HG02588 (cell line): ENCODE data around the gene TRAPPC6A.

Experiments
- ATAC-seq: cut with Tn5 transposase; IDR thresholded peaks from one replicate; pipeline ENCODE4 v1.9.1; 2021; ENCODE audit warnings: mild to moderate bottlenecking, moderate library complexity; ENCODE audit not compliant: unreplicated experiment

Gene TRAPPC6A

DNA sequence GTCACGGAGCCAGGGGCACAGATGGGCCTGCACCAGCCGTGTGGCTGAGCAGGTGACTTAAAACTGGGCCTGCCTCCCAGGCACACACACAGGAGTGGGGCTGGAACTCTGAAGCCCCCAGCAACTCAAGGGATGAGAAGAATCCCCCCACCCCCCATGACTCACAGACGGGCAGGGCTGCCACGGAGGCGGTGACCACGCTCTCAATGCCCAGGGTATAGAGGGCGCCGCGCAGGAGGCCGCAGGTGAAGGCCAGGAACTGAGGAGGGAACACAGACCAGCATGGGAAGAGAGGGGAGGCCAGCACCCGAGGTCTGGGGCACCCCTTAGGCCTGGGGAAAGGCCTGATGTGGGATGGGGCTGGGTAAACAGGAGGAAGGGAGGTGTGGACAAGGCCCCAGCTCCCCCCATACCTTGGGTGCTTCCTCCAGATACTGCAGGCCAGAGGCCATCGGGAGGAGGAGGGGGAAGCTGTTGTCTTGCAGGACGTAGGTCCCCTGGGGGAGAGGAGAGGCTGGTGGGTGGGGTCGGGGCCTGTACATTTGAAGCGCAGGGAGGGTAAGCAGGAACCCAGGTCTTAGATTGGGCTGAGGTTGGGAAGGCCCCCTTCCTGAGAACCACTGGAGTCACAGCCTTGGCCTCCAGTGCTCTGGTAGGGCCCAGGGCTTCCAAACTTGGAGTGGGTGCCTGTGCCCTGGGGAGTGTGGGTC lies 14.1 kb downstream of the TRAPPC6A start:
- ATAC-seq, result no peak

DNA sequence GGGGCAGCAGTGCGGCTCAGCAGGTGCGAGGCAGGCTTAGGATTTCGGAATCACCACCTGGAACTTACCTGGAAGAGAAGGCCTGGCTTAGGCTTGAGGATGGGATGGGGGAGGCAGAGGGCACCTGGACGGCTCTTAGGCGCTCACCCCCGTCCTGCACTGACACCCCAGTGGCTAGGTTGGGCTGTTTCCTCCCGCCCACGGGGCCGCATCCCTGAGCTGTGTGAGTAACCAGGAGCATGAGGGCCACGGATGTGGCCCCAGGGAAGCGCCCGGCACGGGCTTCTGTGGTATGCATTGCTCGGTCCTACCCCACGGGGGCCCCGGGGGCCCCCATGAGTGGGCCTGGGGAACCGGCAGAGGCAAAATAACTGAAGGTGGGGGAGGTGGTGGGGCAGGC lies 14.9 kb downstream of the TRAPPC6A start:
- ATAC-seq, result no peak

DNA sequence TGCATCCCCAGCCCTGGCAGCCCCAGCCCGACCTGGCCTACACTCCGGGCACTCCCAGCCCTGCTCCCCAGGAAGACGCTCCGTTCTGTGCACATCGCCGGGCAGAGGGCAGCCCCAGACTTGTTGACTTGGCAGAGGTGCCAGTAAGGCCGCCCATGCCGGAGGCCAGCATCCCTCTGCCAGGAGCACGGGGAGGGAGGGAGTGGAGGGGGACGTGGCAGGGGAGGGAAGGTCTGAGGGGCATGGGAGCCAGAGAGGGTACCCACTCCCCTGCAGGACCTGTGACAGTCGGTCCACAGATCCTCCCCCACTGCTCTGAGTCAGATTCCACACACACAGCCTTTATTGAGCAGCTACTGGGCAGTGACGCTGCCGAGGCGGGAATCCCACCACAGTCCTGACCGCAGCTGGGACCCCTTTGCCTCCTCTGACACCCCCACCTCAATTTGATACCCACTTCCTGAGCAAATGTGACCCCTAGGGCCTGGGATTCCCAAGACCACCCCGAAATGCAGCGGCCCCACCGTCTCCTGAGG lies 15.4 kb downstream of the TRAPPC6A start:
- ATAC-seq, result no peak

DNA sequence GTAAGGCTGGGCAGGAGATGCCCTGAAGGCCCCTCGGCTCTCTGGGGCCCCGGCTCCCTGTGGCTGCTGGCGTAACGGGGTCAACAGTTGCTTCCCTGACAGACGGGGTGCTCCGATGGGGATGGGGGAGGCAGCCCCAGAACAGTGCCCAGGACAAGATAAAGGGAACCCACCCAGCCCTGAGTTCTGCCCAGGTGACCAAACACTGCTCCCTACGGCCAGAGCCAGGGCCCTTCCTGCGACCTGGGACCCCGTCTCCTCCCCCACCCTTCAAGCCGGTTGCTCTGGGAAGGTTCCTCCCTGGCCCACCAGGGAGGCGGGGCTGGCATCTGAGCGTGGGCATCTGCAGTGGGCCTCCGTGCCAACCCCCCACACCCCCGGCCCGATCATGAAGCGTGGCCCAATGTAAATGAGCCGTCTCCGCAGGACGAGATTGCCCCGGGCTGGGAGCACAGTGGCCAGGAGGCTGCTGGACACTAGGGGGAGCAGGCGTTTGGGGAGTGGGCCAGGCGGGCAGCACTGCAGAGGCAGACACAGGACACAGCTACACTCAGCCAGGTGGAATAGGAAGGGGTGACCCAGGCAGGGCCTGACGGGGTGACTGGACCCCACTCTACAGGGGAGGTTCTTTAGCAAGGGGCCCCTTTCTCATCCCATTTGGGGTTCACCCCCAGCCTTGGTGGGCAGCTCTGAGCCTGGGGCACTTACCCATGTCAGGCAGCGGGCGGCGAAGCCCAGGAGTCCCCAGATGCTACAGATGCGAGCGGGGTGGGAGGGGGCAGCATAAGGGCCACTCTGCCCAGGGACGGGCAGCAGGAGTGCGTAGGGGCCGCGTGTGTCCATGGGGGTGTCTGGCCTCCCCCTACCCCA lies 16.1 kb downstream of the TRAPPC6A start:
- ATAC-seq, result no peak

DNA sequence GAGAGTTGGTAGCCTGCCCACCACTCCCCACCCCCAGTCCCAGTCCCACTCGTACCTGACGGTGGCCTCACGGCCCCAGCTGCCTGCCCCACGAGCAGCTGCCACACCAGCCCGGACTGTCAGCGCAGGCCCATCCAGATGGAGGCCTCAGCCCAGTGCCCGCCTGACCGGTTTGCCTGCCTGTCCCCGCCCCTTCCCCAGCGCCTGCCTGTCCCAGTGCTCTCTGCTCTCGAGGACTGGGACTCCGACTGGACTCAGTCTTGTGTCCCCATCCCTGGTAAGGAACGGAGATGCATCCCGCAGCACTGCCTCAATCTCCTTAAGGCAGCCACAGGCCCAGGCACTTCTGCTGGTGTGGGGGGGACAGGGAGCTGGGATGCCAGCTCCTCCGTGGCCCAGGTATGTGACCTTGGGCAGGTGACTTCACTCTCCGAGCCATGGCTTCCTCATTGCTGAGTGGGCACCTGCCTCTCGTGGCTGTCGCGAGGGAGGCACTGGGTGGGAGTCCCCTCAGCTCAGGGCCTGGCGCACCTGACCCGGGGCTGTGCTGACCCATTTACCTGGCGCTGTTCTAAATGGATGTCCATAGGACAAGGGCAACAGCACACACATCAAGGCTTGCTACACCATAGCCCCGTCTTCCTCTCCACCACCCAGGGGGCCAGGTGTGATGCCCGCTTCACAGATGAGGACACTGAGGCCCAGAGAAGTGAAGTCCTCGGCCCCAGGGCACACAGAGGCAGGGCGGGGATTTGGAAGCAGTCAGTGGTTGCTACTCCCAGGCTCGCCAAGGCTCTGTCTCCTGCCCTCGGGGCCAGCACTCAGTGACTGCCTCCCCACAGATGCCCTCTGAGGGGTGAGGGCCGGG lies 16.9 kb downstream of the TRAPPC6A start, which contains the start of gene NKPD1:
TSS of gene NKPD1 (minus strand) at position 113 of the 868 bp plus-strand sequence. CDS start 832 bp downstream, outside the sequence.
- ATAC-seq, result no peak

DNA sequence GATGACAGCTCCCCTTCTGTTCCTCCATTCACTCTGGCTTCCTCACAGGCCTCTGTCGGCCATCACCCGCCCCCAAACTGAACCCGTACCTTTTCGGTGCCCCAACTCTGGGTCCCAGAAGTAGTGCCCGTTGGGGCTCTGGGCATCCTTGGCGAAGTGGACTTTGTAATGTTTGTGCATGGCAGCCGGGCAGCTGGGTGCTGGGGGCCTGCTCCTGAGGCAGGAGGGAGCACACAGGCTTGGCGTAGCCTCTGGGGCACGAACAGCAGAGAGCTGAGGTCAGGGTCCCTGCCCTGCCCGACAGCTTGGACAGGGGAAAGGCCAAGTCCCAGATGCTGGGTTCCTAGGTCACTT lies 18.1 kb downstream of the TRAPPC6A start:
- no peak for ATAC-seq

DNA sequence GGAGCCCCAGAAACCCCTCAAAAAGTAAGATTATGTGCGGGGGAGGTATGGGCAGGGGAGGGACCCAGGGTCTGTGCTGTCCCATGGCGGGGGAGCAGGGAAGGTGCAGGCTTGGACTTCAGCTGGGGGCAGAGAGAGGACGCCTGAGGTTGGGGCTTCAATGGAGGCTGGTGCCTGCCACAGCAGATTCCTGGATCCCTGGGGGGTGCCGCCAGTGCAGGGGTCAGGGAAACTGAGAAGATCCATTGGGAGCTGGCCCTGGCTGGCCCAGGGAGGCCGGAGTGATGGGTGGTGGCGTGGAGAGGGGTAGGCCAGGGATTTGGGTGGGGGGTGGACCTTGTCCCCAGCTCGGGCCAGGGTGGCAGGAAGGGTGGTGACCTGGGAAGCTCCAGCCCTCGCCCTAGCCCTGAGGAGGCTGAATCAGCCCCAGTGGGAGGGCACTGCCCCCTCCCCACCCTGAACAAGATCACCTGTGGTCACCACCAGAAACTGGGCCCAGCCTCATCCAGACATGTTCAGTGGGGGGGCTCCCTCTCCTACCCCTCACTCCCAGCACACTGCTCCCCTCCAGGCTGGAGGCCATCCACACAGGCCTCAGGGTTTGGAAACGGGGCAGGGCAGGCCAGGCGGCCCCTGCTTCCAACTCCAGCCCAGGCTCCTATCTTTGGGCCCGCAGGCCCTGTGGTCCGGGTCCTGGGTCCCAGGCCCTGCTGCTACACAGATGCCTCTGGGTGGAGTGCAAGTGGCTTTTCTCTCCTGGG lies 18.6 kb downstream of the TRAPPC6A start:
- ATAC-seq, result no peak

DNA sequence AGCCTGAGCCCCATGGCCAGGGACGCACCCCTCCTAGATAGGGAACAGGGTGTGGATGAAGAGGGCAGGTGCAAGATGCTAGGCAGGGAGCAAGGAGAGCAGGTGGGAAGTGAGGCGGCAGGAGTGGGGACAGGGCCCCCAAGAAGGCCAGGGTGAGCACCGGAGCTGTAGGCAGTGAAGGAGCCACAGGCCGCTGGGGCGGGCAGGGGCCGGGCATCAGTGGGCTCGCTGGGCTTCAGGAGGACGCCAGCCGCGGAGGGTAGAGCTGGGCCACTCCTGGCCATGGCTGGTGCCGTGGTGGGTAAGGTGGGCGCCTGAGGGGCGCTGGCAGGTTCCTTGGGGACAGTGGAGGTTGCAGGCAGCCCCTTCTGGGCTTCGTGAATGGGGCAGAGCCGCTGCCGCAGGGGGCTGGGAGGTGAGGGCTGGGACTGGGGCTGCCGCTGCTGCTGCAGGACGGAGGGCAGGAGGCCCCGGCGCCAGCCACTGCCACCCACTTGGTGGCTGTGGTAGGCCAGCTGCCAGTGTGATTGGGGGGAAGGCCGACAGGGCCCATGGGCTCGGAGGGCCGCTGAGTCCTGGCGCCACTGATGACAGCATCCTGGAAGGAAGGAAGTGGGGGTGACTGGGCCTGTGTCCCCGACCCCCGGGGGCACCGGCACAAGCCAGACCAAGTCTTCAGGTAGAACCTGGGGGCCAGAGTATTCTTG lies 19.4 kb downstream of the TRAPPC6A start:
- no peak for ATAC-seq

DNA sequence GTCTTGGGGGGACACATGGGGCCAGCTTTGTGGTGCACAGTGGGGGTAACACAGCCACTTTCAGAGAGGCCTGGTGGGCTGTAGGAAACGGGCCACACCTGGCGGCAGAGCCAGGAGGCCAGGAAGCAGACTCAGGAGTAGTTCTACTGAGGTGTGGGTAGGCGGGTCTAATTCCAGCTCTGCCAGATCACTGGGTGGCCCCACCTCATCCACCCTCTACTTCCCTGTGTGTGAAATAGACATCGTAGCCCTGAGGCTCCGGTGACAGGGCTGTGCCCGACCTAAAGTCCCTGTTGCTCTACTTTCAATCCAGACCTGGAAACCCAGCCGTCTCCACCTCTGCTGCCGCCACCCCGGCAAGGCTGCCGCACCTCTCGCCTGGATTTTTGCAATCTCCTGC lies 21.3 kb downstream of the TRAPPC6A start:
- no peak for ATAC-seq

DNA sequence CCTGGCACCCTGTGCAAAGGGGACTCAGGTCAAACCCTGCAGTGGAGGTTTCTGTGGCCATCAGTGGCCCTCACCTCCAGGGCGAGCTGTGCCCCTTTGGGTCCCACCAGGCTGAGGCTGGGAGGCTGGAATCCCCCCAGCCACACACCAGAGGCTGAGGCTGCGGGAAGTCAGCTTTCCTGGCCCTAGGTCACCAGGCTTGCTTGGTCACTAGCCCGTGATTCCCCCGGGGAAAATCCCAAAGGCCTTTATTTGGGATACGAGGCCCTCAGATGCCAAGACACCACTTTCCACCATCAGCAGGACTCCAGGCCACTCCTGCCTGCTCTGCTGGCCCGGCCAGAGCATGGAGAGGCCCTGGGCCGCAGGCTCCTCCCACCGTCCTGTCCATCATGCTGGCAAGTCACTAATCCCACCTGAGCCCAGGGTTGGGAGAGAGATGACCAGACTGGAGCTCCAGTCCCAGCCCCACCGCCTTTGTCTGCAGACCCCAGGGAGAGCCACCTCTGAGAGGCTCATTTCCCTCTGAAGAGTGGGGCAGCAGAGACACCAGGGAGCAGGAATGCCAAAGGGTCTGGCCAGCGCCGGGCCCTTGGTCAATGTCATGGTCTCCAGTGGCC lies 21.9 kb downstream of the TRAPPC6A start:
- no peak for ATAC-seq

DNA sequence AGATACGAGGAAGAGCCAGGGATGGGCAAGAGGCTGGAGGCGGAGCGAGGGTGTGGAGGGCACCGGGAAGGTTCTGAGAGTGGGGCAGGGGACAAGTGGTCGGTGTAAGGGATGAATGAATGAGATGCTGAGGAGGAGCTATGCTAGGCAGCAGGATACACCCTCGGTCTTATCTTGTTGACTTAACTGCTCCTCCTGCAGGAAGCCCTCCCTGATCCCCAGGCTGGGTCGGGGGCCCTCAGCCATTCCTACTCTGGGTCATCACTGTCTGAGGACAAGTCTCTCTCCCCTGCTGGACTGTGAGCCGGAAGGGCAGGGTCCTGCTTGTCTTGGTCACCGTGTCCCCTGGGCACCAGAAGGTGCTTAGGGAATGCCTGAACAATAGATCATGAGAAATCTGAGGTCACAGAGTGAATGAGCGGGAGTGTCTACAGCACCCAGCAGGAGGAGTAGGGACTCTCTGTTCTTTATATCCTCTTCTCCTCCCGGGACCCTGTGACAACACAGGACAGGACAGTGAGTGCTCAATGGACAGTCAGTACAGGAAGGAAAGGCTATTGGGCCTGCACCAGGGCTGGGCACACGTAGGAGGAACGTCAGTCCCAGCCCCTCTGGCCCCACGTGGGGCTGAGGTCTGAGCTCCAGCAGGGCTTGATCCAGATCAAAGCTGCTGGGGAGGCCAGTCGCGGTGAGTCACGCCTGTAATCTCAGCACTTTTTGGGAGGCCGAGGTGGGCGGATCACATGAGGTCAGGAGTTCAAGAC lies 23.8 kb downstream of the TRAPPC6A start:
- no peak for ATAC-seq

DNA sequence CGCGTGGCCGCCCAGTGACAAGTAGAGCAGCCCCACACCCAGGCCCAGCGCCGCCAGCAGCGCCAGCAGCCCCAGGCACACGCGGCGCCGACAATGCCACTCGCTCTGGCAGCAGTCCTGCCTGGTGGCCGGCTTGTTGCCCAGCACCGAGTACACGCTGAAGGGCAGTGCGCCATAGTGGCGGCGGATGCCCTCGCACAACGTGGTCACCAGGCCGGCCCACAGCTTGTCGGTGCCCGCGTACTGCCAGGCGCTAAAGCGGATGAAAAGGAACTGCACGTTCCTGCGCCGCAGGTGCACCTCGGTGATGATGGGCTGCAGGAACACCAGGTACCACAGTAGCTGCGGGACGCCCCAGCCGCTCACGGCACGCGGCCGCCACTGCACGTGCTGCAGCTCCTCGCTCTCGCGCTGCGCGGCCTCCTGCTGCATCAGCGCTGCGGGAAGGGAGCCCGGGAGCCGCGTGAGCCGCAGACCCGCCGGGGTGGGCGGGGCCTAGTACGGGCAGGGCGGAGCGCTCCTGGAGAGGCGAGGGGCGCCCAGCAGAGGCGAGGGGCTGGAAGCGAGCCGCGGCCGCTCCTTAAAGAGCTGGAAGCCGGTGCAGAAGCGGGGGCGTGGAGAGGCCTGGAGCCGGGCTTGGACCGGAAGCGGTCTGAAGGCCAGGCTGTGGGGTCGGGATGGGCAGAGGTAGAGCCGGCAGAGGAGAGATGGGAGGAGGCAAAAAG lies 24.5 kb downstream of the TRAPPC6A start:
- no peak for ATAC-seq

DNA sequence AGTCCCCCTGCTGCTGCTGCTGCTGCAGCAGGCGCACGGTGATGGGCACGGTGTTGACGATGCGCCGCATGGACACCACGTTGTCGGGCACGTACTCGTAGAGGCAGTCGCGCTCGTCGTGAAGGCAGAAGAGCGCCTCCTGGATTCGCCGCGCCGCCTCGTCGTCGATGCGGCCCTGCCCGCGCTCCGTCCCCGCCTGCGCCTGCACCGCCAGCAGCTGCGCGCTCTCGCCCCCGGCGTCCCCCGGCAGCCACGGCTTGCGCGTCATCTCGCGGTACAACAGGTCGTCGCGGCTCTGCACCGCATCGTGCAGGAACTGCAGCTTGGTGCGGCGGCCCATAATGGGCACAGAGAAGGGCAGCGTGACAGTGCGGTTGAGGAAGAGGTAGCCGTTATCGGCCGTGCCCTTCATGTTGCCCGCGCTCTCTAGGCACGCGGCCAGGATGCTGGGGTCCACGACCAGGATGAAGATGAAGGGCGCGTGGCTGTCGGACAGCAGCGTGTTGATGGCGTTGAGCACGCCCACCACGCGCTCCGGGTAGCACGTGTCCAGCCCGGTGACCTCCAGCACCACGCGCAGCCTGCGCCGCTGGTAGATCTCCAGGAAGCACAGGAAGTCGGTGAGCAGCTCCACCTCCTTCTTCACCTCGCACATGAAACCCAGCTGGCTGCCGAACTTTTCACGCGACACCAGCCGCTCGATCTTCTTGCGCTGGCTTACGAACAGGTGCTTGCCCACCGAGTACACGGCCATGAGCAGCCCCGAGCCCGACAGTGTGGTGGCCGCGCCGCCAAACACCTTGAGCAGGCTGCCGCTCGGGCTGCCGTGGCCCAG lies 25.3 kb downstream of the TRAPPC6A start:
- no peak for ATAC-seq

DNA sequence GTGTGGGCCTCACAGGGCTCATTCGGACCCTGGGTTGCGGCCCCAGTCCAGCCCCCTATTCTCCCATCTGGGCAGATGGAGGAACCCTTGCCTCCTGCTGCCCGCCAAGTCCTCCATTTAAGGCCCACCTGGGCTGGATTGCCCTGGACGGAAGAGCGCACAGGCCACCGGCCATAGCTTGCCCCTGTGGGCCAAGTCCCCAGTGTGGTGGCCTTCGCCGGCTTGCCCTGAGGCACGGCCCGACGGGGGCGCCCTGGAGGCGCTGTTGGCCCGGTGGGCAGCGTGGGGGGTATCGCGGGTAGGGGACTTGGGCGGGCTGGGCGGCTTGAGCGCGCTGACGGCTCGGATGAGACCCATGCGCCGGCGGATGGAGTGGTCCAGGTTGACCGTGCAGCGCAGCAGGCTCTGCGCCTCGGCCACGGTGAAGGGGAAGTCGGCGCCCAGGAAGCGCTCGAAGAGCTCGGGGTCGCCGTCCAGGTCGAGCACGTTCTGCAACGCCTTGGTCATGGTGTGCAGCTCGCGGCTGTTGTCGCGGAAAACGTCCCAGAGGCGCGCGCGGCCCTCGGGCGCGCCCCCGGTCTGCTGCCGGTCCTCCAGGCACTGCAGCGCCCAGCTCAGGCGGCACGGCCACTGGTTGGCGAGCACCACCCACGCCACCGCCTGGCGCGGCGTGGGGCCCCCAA lies 26.1 kb downstream of the TRAPPC6A start:
- ATAC-seq, result no peak

DNA sequence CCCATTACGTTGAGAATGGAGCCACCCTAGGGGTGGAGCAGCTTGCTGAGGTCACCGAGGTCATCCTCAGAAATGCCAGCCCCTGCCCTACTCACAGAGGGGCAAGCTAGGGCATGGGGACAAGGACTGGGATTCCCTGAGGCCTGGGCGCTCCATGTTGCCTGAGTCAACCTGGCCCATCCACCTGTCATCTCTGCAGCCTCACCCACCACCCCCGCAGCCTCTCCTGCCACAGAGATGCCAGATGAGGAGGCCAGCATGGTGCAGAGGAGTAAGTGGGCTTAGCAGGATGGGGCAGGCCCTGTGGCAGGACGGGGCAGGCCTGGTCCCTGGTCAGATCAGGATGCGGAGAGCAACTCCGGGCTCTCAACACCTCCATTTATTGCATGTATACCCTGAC lies 26.7 kb downstream of the TRAPPC6A start:
- no peak for ATAC-seq

DNA sequence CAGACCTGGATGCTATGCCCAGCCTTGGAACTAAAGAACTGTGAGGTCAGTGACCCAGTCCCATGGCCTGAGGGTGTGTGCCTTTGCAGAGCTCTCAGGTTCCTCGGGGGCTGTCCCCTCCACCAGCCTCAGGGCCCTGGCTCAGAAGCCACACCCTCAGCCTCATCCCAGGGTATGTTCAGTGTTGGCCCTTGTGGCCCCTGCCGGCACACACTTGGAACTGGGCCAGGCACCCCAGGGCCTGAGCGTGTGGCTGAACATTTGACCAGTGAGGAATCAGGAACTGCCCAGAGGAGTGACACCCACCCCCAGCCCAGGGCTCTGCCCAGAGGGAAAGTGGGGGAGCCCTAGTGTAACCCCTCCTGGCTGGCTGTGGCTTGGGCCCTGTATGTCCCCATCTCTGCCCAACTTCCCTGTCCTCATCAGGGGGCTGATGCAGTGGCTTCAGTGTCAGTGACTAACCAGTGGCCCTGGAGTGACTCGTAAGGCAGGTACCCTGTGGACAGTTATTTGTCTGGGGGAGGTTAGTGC lies 27.2 kb downstream of the TRAPPC6A start:
- no peak for ATAC-seq
